Right ventricle myocardium superior (tissue), 1 donor: ENCODE data around the gene S100PBP. TPM values are rescaled to one million over a fixed set of nuclear protein-coding genes. Genes with fewer than 3 reads are reported as not detected.

Source experiments
- ATAC-seq: fragments of 200-7000 bp; cut with Tn5 transposase; one replicate; pipeline ENCODE4 v1.9.1; 2020; ENCODE audit warnings: mild to moderate bottlenecking; ENCODE audit not compliant: poor library complexity
- DNase-seq: peaks from one replicate; pipeline ENCODE4 v3.0.0-alpha.2; 2020
- intact Hi-C: fragments of 100-400 bp; cut with DNase I; formaldehyde crosslinking; loops from one replicate; pipeline ENCODE4 v1.11.2; 2022
- total RNA-seq: library from RNA; stranded (reverse); fragmentation: NEBNext Ultra II Directional; extraction: Animal tissue kit (Norgen Biotek cat#: 25700); gene quantifications from one replicate; pipeline ENCODE4 v1.2.1, GENCODE V29; 2021
- donor health status: DM: no; HTN: yes; CAD: no; lungs with severe emphysema.

Gene S100PBP
- total RNA-seq, 1 donor from 2014 or later = 12.7 TPM

DNA sequence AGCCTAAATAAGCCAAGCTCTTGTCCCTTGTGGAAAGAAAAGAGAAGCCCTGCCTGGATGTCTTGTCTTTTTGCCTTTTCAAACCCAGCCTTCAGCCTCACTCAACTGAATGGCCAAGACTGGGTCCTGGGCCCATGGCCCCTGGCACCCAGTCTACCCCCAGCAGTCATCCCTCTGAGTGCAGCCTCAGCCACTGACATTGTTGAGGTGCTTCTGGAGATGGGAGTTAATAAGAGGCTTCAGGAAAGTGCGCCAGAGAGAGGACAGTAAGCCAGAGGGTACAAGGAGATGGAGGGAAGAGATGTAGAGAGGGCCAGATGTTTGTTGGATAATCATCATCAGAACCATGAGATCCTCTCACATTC lies 46.4 kb downstream of the S100PBP start:
- intact Hi-C loops = no loop called here
- DNase-seq (no peak), ATAC-seq (peak; percentile 6)

DNA sequence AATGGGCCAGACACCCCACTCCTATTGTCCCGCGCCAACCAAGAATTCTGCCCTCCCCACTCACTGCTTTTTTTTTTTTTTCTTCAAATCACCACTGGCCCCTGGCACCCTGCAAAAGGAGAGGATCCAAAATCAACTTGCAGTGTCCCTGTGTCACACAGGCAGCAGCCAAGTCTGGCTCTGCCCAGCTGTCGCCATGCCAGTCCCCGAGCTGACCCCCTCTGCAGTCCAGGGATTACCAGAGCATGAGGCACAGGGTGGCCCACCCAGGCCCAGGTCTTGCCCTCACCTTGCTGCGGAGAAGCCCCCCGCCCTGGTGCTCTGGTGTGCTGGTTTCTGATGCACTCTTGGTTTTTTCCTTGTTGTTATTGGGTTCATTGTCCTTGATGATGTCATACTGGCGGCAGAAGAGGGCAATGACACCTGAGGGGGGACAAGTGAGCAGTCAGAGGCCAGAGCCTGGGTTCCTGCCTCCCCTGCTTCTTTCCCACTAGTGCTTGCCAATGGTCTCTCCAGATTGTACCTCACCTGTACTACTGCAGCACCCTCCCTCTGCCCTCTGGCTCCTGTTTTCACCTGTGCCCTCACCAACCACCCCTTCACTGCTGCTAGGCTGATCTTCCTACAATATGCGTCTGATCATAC lies 47.0 kb downstream of the S100PBP start:
- intact Hi-C loops = no loop called here
- DNase-seq (no peak), ATAC-seq (peak; percentile 67)

DNA sequence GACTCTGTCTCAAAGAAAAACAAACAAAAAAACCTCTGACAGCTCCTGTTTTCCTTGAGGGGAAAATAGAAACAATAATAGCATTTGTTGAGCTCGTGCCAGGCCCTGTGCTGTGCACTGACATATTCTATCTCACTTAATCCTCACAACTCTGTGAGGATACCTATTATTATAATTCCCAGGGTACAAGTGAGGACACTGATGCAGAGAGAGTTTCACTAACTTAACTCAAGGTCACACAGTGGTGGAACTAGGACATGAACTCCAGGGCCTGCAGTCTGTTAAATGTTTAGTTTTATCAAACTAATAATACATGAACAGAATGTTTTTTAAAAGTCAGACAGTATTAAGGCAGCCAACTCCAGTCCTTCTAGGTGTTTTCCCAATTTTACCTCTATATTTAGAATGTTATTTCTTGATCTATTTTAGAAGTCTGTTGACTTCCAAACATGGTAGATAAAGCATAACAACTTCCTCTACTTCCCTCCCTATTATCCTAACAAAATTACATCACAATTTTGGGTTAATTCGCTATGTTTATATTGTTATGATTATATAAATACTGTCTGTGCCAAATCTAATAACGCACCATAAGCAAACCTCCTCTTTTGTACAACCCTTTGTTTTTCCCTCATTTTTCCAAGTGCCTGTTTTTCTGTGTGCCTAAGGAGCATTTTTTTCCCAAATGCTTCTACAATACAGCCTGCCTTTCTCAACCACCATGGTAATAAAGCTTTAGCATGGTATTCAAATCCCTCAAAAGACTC lies 48.4 kb downstream of the S100PBP start:
- intact Hi-C loops = no loop called here
- ATAC-seq = peak; percentile 41
- no peak for DNase-seq

DNA sequence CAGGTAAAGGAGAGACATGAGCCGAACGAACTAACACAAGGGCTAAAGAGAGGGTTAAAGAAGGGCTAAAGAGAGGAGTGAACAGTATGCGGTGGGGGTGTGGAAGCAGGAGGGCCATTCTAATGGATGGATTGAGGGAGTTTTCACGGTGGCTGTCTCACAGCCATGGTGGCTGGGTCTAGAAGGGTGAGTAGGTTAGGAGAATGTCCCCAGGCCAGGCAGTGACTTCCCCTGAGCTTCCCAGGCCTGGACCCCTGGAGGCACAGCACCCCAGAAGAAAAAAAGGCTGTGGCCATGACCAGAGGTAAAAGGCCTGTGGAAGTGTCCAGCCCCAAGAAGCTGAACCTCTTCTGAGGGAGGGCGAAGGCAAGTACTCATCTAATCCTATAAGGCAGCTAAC lies 49.7 kb downstream of the S100PBP start:
- no peak for DNase-seq
- no peak for ATAC-seq

GRCh38 chr1:32867671-32868070 lies 50.2 kb downstream of the S100PBP start:
- intact Hi-C loops = no loop called here
- DNase-seq (no peak), ATAC-seq (no peak)

More for the DNA sequence above, 49.7 kb downstream of the S100PBP start:
- intact Hi-C loops = no loop called here

DNA sequence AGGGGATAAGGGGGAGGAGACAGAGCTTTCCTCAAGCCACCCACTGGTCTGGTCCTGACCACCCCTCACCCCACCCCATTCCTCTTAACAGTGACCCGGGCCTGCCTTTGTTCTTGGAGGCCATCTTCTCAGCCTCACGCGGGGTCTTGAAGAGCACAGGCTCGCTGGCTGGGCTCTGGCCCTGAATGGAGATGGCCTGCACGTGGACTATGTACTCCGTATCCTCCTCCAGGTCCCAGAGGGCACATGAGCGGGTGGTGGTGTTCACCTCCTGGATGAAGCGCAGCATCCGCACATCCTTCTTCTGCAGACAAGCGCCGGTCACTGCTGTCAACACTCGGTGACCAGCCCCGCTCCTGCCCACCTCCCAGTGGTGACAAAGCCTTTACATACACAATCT lies 50.6 kb downstream of the S100PBP start:
- intact Hi-C loops = no loop called here
- ATAC-seq (no peak), DNase-seq (no peak)

- intact Hi-C loops = no loop called here
- DNase-seq (no peak), ATAC-seq (no peak)
Measured at GRCh38 chr1:32868806-32869455, 51.5 kb downstream of the S100PBP start.

DNA sequence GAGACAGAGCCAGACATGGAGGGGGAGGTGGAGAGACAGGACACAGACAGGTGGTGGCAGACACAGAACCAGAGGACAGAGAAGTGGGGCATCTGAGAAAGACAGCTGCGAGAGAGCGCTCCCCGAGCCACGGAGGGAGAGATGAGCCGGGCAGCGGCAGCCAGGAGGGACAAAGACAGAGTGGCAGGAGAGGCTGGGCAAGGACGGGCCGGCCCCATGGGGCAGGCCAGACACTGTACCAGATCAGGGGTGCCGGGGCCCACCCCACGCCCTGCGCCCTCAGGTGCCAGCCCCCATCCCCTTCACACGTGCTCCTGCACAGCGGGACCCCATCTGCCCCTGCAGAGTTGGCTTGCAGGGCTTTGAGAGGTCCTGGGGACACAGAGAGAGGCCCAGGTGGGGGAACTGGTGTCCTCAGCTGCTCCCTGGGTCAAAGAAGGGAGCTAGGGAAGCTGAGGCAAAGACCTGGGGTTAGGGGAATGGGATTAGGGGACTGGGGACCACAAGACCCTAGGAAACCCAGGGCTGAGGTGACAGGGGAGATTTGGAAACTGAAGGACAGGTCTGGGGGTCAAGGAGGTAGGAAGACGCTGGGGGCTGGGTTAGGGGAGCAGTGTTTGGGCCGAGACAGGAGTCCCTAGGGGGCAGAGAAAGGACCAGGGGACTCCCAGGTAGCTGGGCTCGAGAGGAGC lies 52.6 kb downstream of the S100PBP start:
- intact Hi-C loops = loop anchor here (10.0 kb wide), 2 partner anchors 45 to 375 kb away; no protein-coding TSS in a partner anchor
- peak; percentile 22 for ATAC-seq
- no peak for DNase-seq

DNA sequence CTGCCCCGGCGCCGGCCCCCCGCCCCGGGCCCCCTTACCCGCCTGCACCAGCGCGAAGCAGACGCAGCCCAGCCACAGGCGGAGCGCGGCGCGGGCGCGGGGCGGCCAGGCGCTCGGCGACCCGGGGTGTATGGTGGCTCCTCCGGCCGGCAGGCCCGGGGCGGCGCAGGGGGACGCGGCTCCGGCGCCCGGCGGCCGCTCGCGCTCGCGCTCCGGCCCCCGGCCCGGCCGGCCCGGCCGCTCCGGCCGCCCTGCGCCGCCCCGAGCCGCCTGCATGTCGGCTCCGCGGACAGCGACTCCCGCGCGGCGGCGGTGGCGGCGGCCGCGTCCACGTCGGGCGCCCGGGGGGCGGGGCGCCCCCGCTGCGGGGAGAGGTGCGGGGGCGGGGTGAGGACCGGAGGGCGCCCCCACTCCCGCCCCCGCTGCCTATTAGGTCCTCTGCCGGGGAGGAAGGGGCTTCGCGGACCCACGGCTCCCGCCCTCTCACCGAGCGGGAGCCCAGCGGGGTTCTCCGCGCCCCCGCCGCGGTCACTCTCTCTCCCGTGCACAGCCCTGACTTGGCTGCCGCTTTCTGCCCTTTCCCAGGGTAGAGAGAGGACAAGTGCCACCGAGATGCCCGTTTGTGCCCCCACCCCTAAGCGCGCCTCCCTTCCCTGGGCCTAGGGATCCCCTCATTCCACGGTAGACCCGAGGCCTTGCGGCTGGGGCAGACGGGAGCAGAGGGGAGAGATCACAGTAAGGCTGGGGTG lies 53.3 kb downstream of the S100PBP start, which contains the start of gene FNDC5:
Gene FNDC5, minus strand, starts transcription at position 298 of the 749 bp plus-strand sequence.
- ATAC-seq (peak; percentile 57), DNase-seq (no peak)
- intact Hi-C loops = loop anchor here (10.0 kb wide), 2 partner anchors 46 to 376 kb away; no protein-coding TSS in a partner anchor

DNA sequence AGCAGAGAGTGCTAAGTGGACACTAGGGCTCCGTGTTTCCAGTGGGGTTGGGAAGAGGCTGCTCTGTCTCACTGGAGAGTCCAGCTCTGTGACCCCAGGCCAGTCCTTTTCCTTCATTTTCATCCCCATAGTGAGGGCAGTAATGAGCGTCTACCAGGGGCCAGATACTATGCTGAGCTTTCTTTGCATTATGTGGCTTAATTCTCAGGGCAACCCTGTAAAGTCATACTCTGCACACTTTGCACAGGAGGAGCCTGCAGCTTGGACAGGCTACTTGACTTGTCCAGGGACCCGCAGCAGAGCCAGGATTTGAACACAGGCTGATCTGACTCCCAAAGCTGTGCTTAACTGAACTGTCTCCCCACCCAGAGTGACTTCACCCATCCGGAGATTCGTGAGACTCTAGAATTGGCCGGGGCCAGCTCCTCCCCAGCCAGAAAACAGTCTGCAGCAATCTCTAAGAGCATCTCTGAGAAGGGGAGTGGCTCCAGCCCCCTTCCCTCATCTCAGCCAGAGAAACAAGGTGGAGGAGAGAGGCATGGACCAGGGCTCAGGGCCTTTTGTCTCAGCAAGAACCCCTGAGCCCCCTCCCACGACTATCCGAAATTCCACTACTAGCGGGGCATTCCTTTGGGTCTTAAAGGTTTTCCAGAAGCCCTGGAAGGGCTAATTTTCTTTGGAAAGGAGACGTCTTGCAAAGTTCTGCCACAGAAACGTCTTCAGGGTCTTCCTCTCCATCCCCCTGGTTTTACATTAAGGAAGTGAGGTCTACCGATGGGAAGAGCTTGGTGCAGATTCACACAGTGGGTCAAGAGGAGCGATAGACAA lies 54.1 kb downstream of the S100PBP start:
- no peak for DNase-seq
- intact Hi-C loops = loop anchor here (10.0 kb wide), 2 partner anchors 47 to 377 kb away; no protein-coding TSS in a partner anchor
- peak; percentile 15 for ATAC-seq

DNA sequence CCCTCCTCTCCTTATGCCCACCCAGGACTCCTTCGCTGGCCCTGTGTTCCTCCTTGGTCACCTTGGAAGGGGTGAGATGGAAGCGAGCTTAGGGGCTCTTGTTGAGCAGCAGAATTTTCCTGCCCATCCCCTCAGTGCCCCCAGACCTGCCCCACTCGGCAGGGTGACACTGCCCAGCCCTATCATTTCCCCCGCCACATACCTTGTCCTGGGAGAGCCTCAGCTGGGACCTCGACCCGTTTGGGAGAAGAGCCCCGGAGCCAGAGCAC lies 54.7 kb downstream of the S100PBP start:
- ATAC-seq (no peak), DNase-seq (no peak)
- intact Hi-C loops = loop anchor here (10.0 kb wide), 2 partner anchors 47 to 377 kb away; no protein-coding TSS in a partner anchor

DNA sequence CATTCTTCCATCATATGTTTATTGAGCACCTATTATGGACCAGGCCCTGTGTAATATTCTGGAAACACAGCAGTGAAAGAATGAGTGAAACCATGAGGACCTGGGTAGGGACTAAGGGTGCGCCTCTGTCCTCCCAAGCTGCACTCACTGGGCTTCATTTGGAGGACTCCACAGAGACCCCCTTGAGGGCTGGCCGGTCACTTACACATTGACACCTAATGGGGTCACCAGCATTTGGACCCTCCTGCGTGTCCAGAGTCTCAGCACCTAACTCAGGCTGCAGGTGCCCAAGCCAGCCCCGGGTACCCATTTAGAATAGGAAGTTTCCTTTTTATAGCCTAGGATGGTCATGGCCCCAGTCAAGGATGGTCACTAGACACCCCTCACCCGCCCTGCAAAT lies 56.0 kb downstream of the S100PBP start:
- no peak for ATAC-seq
- intact Hi-C loops = loop anchor here (10.0 kb wide), 2 partner anchors 49 to 379 kb away; no protein-coding TSS in a partner anchor

GRCh38 chr1:32874860-32875752 lies 57.7 kb downstream of the S100PBP start:
- intact Hi-C loops = loop anchor here (10.0 kb wide), 2 partner anchors 50 to 380 kb away; no protein-coding TSS in a partner anchor
- no peak for ATAC-seq

More for the DNA sequence above, 56.0 kb downstream of the S100PBP start:
- DNase-seq = no peak

GRCh38 chr1:32876341-32877210 lies 59.1 kb downstream of the S100PBP start:
- peak; percentile 59 for ATAC-seq
- intact Hi-C loops = loop anchor here (10.0 kb wide), 2 partner anchors 52 to 382 kb away; no protein-coding TSS in a partner anchor
- peak; percentile 78 for DNase-seq

More at GRCh38 chr1:32874860-32875752, 57.7 kb downstream of the S100PBP start:
- no peak for DNase-seq
